HG03342 (cell line): ENCODE results near the gene SEPTIN2.
"Not testable (repeated sequence)": the region's sequence is repeated elsewhere in the genome, so short reads cannot be mapped to it uniquely, and the experiment has no call there.

ENCODE experiments used
- ATAC-seq: cut with Tn5 transposase; IDR thresholded peaks from one replicate; pipeline ENCODE4 v1.9.1; 2021; ENCODE audit warnings: mild to moderate bottlenecking, moderate library complexity; ENCODE audit not compliant: unreplicated experiment

SEPTIN2 gene

GRCh38 chr2:241378816-241379215, 63.1 kb downstream of the SEPTIN2 start:
- ATAC-seq: no peak

GRCh38 chr2:241379481-241380480, 64.1 kb downstream of the SEPTIN2 start:
- ATAC-seq: no peak

GRCh38 chr2:241381872-241382271, 66.1 kb downstream of the SEPTIN2 start:
- no peak for ATAC-seq

GRCh38 chr2:241385450-241385849, 69.7 kb downstream of the SEPTIN2 start:
- ATAC-seq: not testable (repeated sequence)

- no peak for ATAC-seq
Measured at GRCh38 chr2:241386519-241386918, 70.8 kb downstream of the SEPTIN2 start.

GRCh38 chr2:241389697-241390096, 74.0 kb downstream of the SEPTIN2 start:
- ATAC-seq: no peak

GRCh38 chr2:241390301-241391206, 74.8 kb downstream of the SEPTIN2 start:
- ATAC-seq: peak; percentile 47

GRCh38 chr2:241391892-241392665, 76.4 kb downstream of the SEPTIN2 start:
- ATAC-seq: no peak

GRCh38 chr2:241392753-241393152, 77.0 kb downstream of the SEPTIN2 start:
- ATAC-seq: not testable (repeated sequence)

- no peak for ATAC-seq
Measured at GRCh38 chr2:241393524-241394196, 77.9 kb downstream of the SEPTIN2 start.

GRCh38 chr2:241396809-241397208, 81.1 kb downstream of the SEPTIN2 start:
- not testable (repeated sequence) for ATAC-seq

- no peak for ATAC-seq
Measured at GRCh38 chr2:241399941-241400922, 84.5 kb downstream of the SEPTIN2 start.
